Sigmoid colon (tissue), 4 donors: ENCODE data around the gene ITPA.

Source experiments
- CTCF ChIP-seq, 4 experiments: fragments of 450-650 bp in 3 of 4; fragments of 200-600 bp in 1 of 4; IDR thresholded peaks; one replicate each; pipeline ENCODE4 v1.5.1; 2016 to 2019; ENCODE audit warnings: antibody characterized with exemption in 4 of 4, mild to moderate bottlenecking in 3 of 4, moderate library complexity in 2 of 4
- EP300 ChIP-seq, 4 donors: sonication (generic); formaldehyde crosslinking; IDR thresholded peaks; one replicate each; pipeline ENCODE4 v1.6.1; 2017; ENCODE audit warnings: antibody characterized with exemption in 4 of 4
- POLR2A ChIP-seq, 2 donors: fragments of 450-650 bp; IDR thresholded peaks; one replicate each; pipeline ENCODE4 v1.6.1; 2016; ENCODE audit warnings: antibody characterized with exemption in 2 of 2, mild to moderate bottlenecking in 2 of 2, moderate library complexity in 2 of 2
- POLR2AphosphoS5 ChIP-seq, 4 donors: sonication (generic); formaldehyde crosslinking; IDR thresholded peaks; one replicate each; pipeline ENCODE4 v1.6.1; 2017; ENCODE audit warnings: antibody characterized with exemption in 4 of 4

- no peak for TF ChIP-seq POLR2A (IDR thresholded peaks at IDR 0.05)
- TF ChIP-seq CTCF (IDR thresholded peaks at IDR 0.05): no peak
- no peak for TF ChIP-seq EP300 (IDR thresholded peaks at IDR 0.05)
- TF ChIP-seq POLR2AphosphoS5 (IDR thresholded peaks at IDR 0.05): no peak
Observed at GRCh38 chr20:3162080-3162611, 47.2 kb upstream of the ITPA start.
